ENCODE data around the gene UBR3. TPM values are rescaled to one million over a fixed set of nuclear protein-coding genes. Genes with fewer than 3 reads are reported as not detected.
"Not testable (repeated sequence)": the region's sequence is repeated elsewhere in the genome, so short reads cannot be mapped to it uniquely, and the experiment has no call there.

UBR3 gene
- total RNA-seq, 1 experiment from 2014 or later: 30.0 TPM

GRCh38 chr2:169860149-169860548, 32.9 kb downstream of the UBR3 start:
- no TSS peak for BruUV-seq (replicated peaks)
- H3K27me3 Mint-ChIP-seq (ENCODE audit: insufficient read depth, unreplicated experiment): no peaks in the 10 kb centered on the region
- H3K9me3 Mint-ChIP-seq (ENCODE audit: unreplicated experiment): no peaks in the 10 kb centered on the region
- no peaks in the 10 kb centered on the region for H3K36me3 Mint-ChIP-seq (ENCODE audit: insufficient read depth, unreplicated experiment)
- intact Hi-C loops (cut with micrococcal nuclease): no loop called here
- TF ChIP-seq CTCF (IDR thresholded peaks at IDR 0.05; ENCODE audit: unreplicated experiment): no peak
- ChIA-PET CTCF (no interaction called here), POLR2A (no interaction called here)
- DNase-seq (ENCODE audit: unreplicated experiment): no peak
- H3K4me1 Mint-ChIP-seq (ENCODE audit: insufficient read depth, unreplicated experiment): peaks cover 7% of the 10 kb centered on the region
- no peak overlapping the region for H3K27ac Mint-ChIP-seq (ENCODE audit: low read depth, unreplicated experiment)
- H3K4me3 Mint-ChIP-seq (ENCODE audit: unreplicated experiment): no peak overlapping the region

GRCh38 chr2:169862816-169863215, 35.6 kb downstream of the UBR3 start:
- intact Hi-C loops (cut with micrococcal nuclease): no loop called here
- BruUV-seq (replicated peaks): no TSS peak
- Mint-ChIP-seq H3K36me3 (ENCODE audit: insufficient read depth, unreplicated experiment) (no peaks in the 10 kb centered on the region), H3K4me1 (ENCODE audit: insufficient read depth, unreplicated experiment) (peaks cover 13% of the 10 kb centered on the region), H3K27ac (ENCODE audit: low read depth, unreplicated experiment) (no peak overlapping the region), H3K9me3 (ENCODE audit: unreplicated experiment) (no peaks in the 10 kb centered on the region), H3K27me3 (ENCODE audit: insufficient read depth, unreplicated experiment) (no peaks in the 10 kb centered on the region), H3K4me3 (ENCODE audit: unreplicated experiment) (no peak overlapping the region)
- ChIA-PET CTCF (interaction anchor here (0.9 to 1.0 kb wide), 2 partner anchors 21 kb away, joined by 3 to 4 read pairs; no protein-coding TSS in a partner anchor), POLR2A (interaction anchor here (0.6 kb wide), 1 partner anchor 24 kb away, joined by 3 read pairs; no protein-coding TSS in a partner anchor)
- no peak for TF ChIP-seq CTCF (IDR thresholded peaks at IDR 0.05; ENCODE audit: unreplicated experiment)
- no peak for DNase-seq (ENCODE audit: unreplicated experiment)

GRCh38 chr2:169865492-169865891, 38.2 kb downstream of the UBR3 start:
- Mint-ChIP-seq H3K9me3 (ENCODE audit: unreplicated experiment) (no peaks in the 10 kb centered on the region), H3K27me3 (ENCODE audit: insufficient read depth, unreplicated experiment) (no peaks in the 10 kb centered on the region), H3K27ac (ENCODE audit: low read depth, unreplicated experiment) (no peak overlapping the region), H3K36me3 (ENCODE audit: insufficient read depth, unreplicated experiment) (no peaks in the 10 kb centered on the region), H3K4me1 (ENCODE audit: insufficient read depth, unreplicated experiment) (peaks cover 6% of the 10 kb centered on the region), H3K4me3 (ENCODE audit: unreplicated experiment) (no peak overlapping the region)
- no peak for DNase-seq (ENCODE audit: unreplicated experiment)
- POLR2A ChIA-PET: no interaction called here
- CTCF ChIA-PET: interaction anchor here (0.6 to 1.6 kb wide), 5 partner anchors 12 to 948 kb away, joined by 3 to 7 read pairs (median 3); no protein-coding TSS in a partner anchor
- no TSS peak for BruUV-seq (replicated peaks)
- intact Hi-C loops (cut with micrococcal nuclease): no loop called here
- no peak for TF ChIP-seq CTCF (IDR thresholded peaks at IDR 0.05; ENCODE audit: unreplicated experiment)

GRCh38 chr2:169866230-169866629, 39.0 kb downstream of the UBR3 start:
- H3K4me3 Mint-ChIP-seq (ENCODE audit: unreplicated experiment); POLR2A ChIA-PET; H3K4me1 Mint-ChIP-seq (ENCODE audit: insufficient read depth, unreplicated experiment); H3K9me3 Mint-ChIP-seq (ENCODE audit: unreplicated experiment); DNase-seq (ENCODE audit: unreplicated experiment); intact Hi-C loops (cut with micrococcal nuclease); H3K27me3 Mint-ChIP-seq (ENCODE audit: insufficient read depth, unreplicated experiment); H3K36me3 Mint-ChIP-seq (ENCODE audit: insufficient read depth, unreplicated experiment); BruUV-seq (replicated peaks); H3K27ac Mint-ChIP-seq (ENCODE audit: low read depth, unreplicated experiment): not testable (repeated sequence)
- CTCF ChIA-PET: interaction anchor here (0.6 to 0.7 kb wide), 3 partner anchors 11 to 947 kb away, joined by 3 to 7 read pairs (median 4); no protein-coding TSS in a partner anchor

- H3K27ac Mint-ChIP-seq (ENCODE audit: low read depth, unreplicated experiment): no peak overlapping the region
- BruUV-seq (replicated peaks): no TSS peak
- H3K36me3 Mint-ChIP-seq (ENCODE audit: insufficient read depth, unreplicated experiment): no peaks in the 10 kb centered on the region
- peaks cover 6% of the 10 kb centered on the region for H3K4me1 Mint-ChIP-seq (ENCODE audit: insufficient read depth, unreplicated experiment)
- H3K9me3 Mint-ChIP-seq (ENCODE audit: unreplicated experiment): no peaks in the 10 kb centered on the region
- no peak for DNase-seq (ENCODE audit: unreplicated experiment)
- intact Hi-C loops (cut with micrococcal nuclease): no loop called here
- ChIA-PET CTCF (no interaction called here), POLR2A (interaction anchor here (0.7 kb wide), 1 partner anchor 342 kb away, joined by 3 read pairs; no protein-coding TSS in a partner anchor)
- no peak for TF ChIP-seq CTCF (IDR thresholded peaks at IDR 0.05; ENCODE audit: unreplicated experiment)
- H3K27me3 Mint-ChIP-seq (ENCODE audit: insufficient read depth, unreplicated experiment): no peaks in the 10 kb centered on the region
- no peak overlapping the region for H3K4me3 Mint-ChIP-seq (ENCODE audit: unreplicated experiment)
These were observed 40.3 kb downstream of the UBR3 start for GRCh38 chr2:169867579-169867978.

Data from MCF 10A (cell line).